DND-41 (cell line): ENCODE measurements around the gene PKD1.
"Not testable (repeated sequence)": the region's sequence is repeated elsewhere in the genome, so short reads cannot be mapped to it uniquely, and the experiment has no call there.

Experiments used
- ATAC-seq: fragments of 200-7000 bp; cut with Tn5 transposase; 3 replicates; pipeline ENCODE4 v1.9.1; 2021; ENCODE audit warnings: low read depth; ENCODE audit not compliant: insufficient read depth
- DNase-seq: peaks from one replicate; pipeline ENCODE4 v3.0.0-alpha.2; 2020
- H2AFZ ChIP-seq: 2 replicates; pipeline ENCODE4 v1.6.0; 2012; ENCODE audit warnings: low read depth, low read length
- H3K27ac ChIP-seq: 2 replicates; pipeline ENCODE4 v1.5.1; 2012; ENCODE audit warnings: low read length, inconsistent platforms
- H3K27me3 ChIP-seq: fragments of 200-600 bp; sonication (generic); 2 replicates; pipeline ENCODE4 v1.6.0; 2012; ENCODE audit warnings: low read length, mild to moderate bottlenecking, inconsistent platforms; ENCODE audit not compliant: insufficient read depth, poor library complexity
- H3K36me3 ChIP-seq: 2 replicates; pipeline ENCODE4 v1.5.1; 2012; ENCODE audit warnings: low read length, inconsistent platforms; ENCODE audit not compliant: insufficient read depth
- H3K4me1 ChIP-seq: 2 replicates; pipeline ENCODE4 v1.5.1; 2012; ENCODE audit warnings: mild to moderate bottlenecking, low read length; ENCODE audit not compliant: insufficient read depth
- H3K4me2 ChIP-seq: 2 replicates; pipeline ENCODE4 v1.6.0; 2012; ENCODE audit warnings: mild to moderate bottlenecking, moderate library complexity, low read length, inconsistent platforms; ENCODE audit not compliant: insufficient read depth
- H3K4me3 ChIP-seq, 2 experiments: fragments of 200-600 bp in 1 of 2; shearing (Covaris generic) in 1 of 2; 2 replicates each; pipeline ENCODE4 v1.5.1; 2012 to 2016; ENCODE audit warnings: inconsistent platforms in 2 of 2, low read length in 2 of 2, mild to moderate bottlenecking in 2 of 2, low read depth in 1 of 2, moderate library complexity in 1 of 2
- H3K79me2 ChIP-seq: 2 replicates; pipeline ENCODE4 v1.6.0; 2012; ENCODE audit warnings: low read length, inconsistent platforms; ENCODE audit not compliant: insufficient read depth
- H3K9ac ChIP-seq: 2 replicates; pipeline ENCODE4 v1.6.0; 2012; ENCODE audit warnings: low read depth, mild to moderate bottlenecking, inconsistent platforms, low read length, moderate library complexity
- H3K9me3 ChIP-seq: 2 replicates; pipeline ENCODE4 v1.5.1; 2012; ENCODE audit warnings: low read length, moderate library complexity, mild to moderate bottlenecking, inconsistent platforms; ENCODE audit not compliant: insufficient read depth, severe bottlenecking
- H4K20me1 ChIP-seq: 2 replicates; pipeline ENCODE4 v1.6.0; 2012; ENCODE audit warnings: low read length; ENCODE audit not compliant: insufficient read depth

The PKD1 gene

GRCh38 chr16:2129251-2129650 lies 6.4 kb downstream of the PKD1 start:
- ATAC-seq, H3K27ac ChIP-seq, H2AFZ ChIP-seq, H3K9ac ChIP-seq, DNase-seq, H3K36me3 ChIP-seq, H3K27me3 ChIP-seq, H3K9me3 ChIP-seq, H3K4me3 ChIP-seq, H3K4me2 ChIP-seq: not testable (repeated sequence)
- Histone ChIP-seq H3K4me1 (peaks cover 23% of the 10 kb centered on the region), H3K79me2 (peaks cover 54% of the 10 kb centered on the region), H4K20me1 (peaks cover 31% of the 10 kb centered on the region)

DNA sequence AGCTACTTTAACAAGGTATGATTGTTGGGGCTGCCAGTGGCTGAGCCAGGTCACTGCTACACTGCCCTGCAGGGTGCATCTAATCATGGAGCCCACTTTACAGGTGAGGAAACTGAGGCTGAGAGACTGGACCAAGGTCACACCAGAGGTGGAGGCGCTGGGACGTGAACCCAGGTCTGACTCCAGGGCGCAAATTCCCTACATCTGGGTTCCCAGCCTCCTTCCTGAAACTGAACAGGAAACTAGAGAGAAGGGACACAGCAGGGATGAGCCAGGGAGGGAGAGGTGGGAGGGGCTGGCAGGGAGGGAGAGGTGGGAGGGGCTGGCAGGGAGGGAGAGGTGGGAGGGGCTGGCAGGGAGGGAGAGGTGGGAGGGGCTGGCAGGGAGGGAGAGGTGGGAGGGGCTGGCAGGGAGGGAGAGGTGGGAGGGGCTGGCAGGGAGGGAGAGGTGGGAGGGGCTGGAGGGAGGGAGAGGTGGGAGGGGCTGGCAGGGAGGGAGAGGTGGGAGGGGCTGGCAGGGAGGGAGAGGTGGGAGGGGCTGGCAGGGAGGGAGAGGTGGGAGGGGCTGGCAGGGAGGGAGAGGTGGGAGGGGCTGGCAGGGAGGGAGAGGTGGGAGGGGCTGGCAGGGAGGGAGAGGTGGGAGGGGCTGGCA lies 7.9 kb downstream of the PKD1 start:
- H3K27ac ChIP-seq, H3K4me2 ChIP-seq, ATAC-seq: not testable (repeated sequence)

DNA sequence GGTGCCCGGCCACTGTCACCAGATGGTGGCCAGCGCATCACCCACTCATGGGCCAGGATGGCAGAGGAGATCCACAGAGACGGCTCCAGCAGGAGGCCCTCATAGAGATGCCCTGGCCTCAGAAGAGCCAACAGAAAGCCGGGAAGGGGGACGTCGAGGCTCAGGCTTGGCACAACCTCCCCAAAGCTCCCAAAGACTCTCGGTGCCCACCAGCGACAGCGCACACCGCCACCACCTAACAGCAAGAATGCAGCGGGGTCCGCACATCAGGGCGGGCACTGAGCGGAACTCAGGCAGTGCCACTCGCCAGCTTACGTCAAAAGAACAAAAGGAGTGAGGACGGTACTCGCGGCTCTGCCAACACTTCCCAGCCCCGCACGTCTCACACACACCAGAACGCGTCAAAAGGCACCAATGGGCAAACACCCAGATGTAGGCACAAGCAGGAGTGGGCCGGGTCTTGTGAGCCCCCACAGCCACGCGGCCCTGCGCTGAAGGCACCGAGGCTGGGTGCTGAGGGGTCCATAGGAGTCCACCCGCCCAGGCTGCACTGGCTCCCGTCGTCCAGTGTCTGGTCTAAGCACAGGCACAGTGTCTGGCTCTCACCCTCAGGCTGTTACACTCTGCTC lies 8.7 kb downstream of the PKD1 start:
- H3K79me2 ChIP-seq, result peaks cover 51% of the 10 kb centered on the region
- H3K9me3 ChIP-seq, H3K4me2 ChIP-seq, H3K4me3 ChIP-seq, DNase-seq, H3K27me3 ChIP-seq, H3K27ac ChIP-seq, H3K36me3 ChIP-seq, H2AFZ ChIP-seq, H3K9ac ChIP-seq, ATAC-seq: not testable (repeated sequence)
- peaks cover 22% of the 10 kb centered on the region for H3K4me1 ChIP-seq
- H4K20me1 ChIP-seq, result peaks cover 34% of the 10 kb centered on the region

More for the DNA sequence above, 7.9 kb downstream of the PKD1 start:
- Histone ChIP-seq H4K20me1 (peaks cover 27% of the 10 kb centered on the region), H3K4me1 (peaks cover 22% of the 10 kb centered on the region), H3K79me2 (peaks cover 48% of the 10 kb centered on the region)
- H3K27me3 ChIP-seq, H2AFZ ChIP-seq, H3K36me3 ChIP-seq, H3K9me3 ChIP-seq, H3K9ac ChIP-seq, H3K4me3 ChIP-seq: not testable (repeated sequence)
- DNase-seq, result peak; percentile 46

DNA sequence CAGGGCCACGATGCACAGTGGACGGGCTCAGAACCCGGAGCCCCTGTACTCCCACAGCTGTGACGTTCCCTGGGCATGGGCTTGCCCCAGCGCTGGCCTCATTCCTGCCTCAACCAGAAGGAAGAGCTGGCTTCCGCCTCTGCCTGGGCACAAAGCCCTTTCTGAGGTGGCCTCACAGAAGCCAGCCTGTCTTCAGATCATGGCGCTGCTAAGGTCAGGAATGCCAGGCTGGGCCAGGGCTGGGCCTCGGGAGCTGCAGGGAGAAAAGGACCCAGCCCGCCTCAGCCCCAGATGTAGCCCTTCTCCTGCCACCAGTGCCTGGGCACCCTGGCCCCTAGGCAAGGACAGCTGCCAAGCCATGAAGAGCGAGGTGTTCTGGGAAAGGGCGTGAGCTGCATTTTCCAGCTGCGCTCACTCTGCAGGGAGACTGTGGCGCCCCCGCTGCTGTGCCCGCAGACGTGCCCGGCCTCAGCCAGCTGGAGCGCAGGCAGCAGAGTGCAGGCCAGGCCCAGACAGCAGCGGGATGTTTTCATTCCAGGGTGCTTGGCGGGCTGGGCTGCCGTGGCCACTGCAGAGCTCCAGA lies 9.4 kb downstream of the PKD1 start:
- not testable (repeated sequence) for H3K9me3 ChIP-seq, H3K4me2 ChIP-seq, H3K27ac ChIP-seq, H3K36me3 ChIP-seq, H3K27me3 ChIP-seq, H2AFZ ChIP-seq, H3K9ac ChIP-seq, ATAC-seq, DNase-seq, H3K4me3 ChIP-seq
- peaks cover 22% of the 10 kb centered on the region for H3K4me1 ChIP-seq
- peaks cover 38% of the 10 kb centered on the region for H4K20me1 ChIP-seq
- peaks cover 55% of the 10 kb centered on the region for H3K79me2 ChIP-seq

GRCh38 chr16:2125609-2126008 lies 10.1 kb downstream of the PKD1 start:
- H3K79me2 ChIP-seq, result peaks cover 53% of the 10 kb centered on the region
- not testable (repeated sequence) for H2AFZ ChIP-seq, H3K36me3 ChIP-seq, ATAC-seq, H3K9me3 ChIP-seq, H3K27me3 ChIP-seq, DNase-seq, H3K27ac ChIP-seq, H3K4me2 ChIP-seq, H3K9ac ChIP-seq, H3K4me3 ChIP-seq
- peaks cover 38% of the 10 kb centered on the region for H4K20me1 ChIP-seq
- H3K4me1 ChIP-seq, result peaks cover 22% of the 10 kb centered on the region

GRCh38 chr16:2124694-2125444 lies 10.8 kb downstream of the PKD1 start:
- H3K4me2 ChIP-seq, H3K27me3 ChIP-seq, DNase-seq, H3K4me3 ChIP-seq, H3K9ac ChIP-seq, H3K36me3 ChIP-seq, H3K9me3 ChIP-seq, H3K27ac ChIP-seq, H2AFZ ChIP-seq, ATAC-seq: not testable (repeated sequence)
- Histone ChIP-seq H3K79me2 (peaks cover 50% of the 10 kb centered on the region), H4K20me1 (peaks cover 38% of the 10 kb centered on the region), H3K4me1 (peaks cover 14% of the 10 kb centered on the region)

- H3K4me3 ChIP-seq, H3K9me3 ChIP-seq, H3K27ac ChIP-seq, H2AFZ ChIP-seq, H3K9ac ChIP-seq, DNase-seq, H3K27me3 ChIP-seq, H3K4me2 ChIP-seq, H3K36me3 ChIP-seq, ATAC-seq: not testable (repeated sequence)
- Histone ChIP-seq H3K4me1 (peaks cover 11% of the 10 kb centered on the region), H4K20me1 (peaks cover 38% of the 10 kb centered on the region), H3K79me2 (peaks cover 48% of the 10 kb centered on the region)
Measured at GRCh38 chr16:2124377-2124693, 11.4 kb downstream of the PKD1 start.
